ENCODE results near the gene LCN2. TPM values are rescaled to one million over a fixed set of nuclear protein-coding genes. Genes with fewer than 3 reads are reported as not detected.

LCN2 gene
- total RNA-seq, 2 experiments from 2014 or later = not detected

Other genes with a start within 250 kb of the LCN2 start
- 10 to 100 TPM; 50.1 to 53.8 TPM for gene ST6GALNAC6, start 249.8 kb upstream of the LCN2 start, total RNA-seq
- gene ST6GALNAC4, start 232.4 kb upstream of the LCN2 start, total RNA-seq = 10 to 100 TPM; 21.2 to 23.5 TPM
- gene PIP5KL1, start 218.7 kb upstream of the LCN2 start, total RNA-seq = 1 to 10 TPM in 1 of 2 experiments, under 1 TPM in 1; 0.94 to 2.9 TPM
- 10 to 100 TPM; 41.5 to 42.0 TPM for gene DPM2, start 211.6 kb upstream of the LCN2 start, total RNA-seq
- gene EEIG1, start 168.5 kb upstream of the LCN2 start, total RNA-seq = 10 to 100 TPM; 50.7 to 58.0 TPM
- gene NAIF1, start 82.1 kb upstream of the LCN2 start, total RNA-seq = 10 to 100 TPM; 10.2 to 14.5 TPM
- gene SLC25A25, start 81.2 kb upstream of the LCN2 start, total RNA-seq = 10 to 100 TPM; 17.1 to 17.3 TPM
- gene PTGES2, start 21.7 kb upstream of the LCN2 start, total RNA-seq = 10 to 100 TPM; 43.4 to 43.6 TPM
- gene BBLN, start 10.8 kb downstream of the LCN2 start, total RNA-seq = 10 to 100 TPM; 86.9 to 90.1 TPM
- gene CIZ1, start 42.1 kb downstream of the LCN2 start, total RNA-seq = 100 to 1,000 TPM in 1 of 2 experiments, 10 to 100 TPM in 1; 95.4 to 105 TPM
- 1 to 10 TPM in 1 of 2 experiments, under 1 TPM in 1; 0.63 to 1.1 TPM for gene DNM1, start 53.9 kb downstream of the LCN2 start, total RNA-seq
- 10 to 100 TPM; 34.4 to 42.9 TPM for gene GOLGA2, start 126.6 kb downstream of the LCN2 start, total RNA-seq
- 10 to 100 TPM; 15.2 to 15.5 TPM for gene SWI5, start 126.8 kb downstream of the LCN2 start, total RNA-seq
- 10 to 100 TPM; 27.2 to 27.4 TPM for gene TRUB2, start 173.0 kb downstream of the LCN2 start, total RNA-seq
- 10 to 100 TPM; 33.0 to 35.5 TPM for gene COQ4, start 173.4 kb downstream of the LCN2 start, total RNA-seq
- 10 to 100 TPM; 12.6 to 14.1 TPM for gene SLC27A4, start 191.1 kb downstream of the LCN2 start, total RNA-seq
- gene URM1, start 221.9 kb downstream of the LCN2 start, total RNA-seq = 10 to 100 TPM; 45.9 to 50.0 TPM